GM10847 (cell line): ENCODE data around the gene ACADVL.

ENCODE experiments used
- POLR2A ChIP-seq: IDR thresholded peaks from 2 replicates; pipeline ENCODE4 v1.6.1; 2011; ENCODE audit not compliant: insufficient read length; ENCODE audit errors: extremely low read depth

Gene ACADVL

DNA sequence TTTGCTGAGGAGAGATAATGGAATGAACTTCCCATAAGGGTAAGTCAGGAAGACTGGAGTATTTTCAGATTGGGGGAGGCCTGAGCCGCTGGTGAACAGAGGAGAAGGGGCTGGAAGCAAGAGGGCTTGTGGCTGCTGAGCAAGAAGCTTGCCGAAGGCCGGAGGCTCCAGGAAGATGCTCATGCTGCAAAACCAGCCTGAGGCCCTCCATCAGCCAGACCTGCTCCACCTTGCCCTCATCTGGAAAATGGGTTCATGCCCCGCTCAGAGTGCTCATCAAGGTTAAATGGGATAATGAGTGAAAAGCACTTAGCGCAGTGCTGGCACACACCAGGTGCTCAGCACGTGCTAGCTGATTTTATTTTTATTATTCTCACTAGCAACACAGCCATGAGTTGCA lies 35.1 kb upstream of the ACADVL start:
- TF ChIP-seq POLR2A: no peak

DNA sequence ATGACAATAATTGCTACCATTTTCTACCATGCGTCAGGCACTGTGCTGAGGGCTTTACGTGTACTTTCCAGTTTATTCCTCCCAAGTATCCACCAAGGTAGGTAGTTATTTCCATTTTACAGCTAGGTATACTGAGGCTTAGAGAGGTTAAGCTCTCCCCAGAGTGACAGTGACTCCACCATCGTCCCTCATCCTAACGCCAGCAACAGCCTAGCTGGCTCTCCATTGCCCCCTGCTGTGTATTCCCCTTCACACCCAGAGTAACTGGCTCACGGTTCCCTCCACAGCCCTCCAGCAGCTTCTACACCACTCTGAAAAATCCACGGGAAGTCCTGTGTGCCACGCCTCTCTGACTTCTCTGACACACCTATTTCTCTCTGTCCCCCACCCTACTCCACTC lies 33.5 kb upstream of the ACADVL start:
- TF ChIP-seq POLR2A: no peak

DNA sequence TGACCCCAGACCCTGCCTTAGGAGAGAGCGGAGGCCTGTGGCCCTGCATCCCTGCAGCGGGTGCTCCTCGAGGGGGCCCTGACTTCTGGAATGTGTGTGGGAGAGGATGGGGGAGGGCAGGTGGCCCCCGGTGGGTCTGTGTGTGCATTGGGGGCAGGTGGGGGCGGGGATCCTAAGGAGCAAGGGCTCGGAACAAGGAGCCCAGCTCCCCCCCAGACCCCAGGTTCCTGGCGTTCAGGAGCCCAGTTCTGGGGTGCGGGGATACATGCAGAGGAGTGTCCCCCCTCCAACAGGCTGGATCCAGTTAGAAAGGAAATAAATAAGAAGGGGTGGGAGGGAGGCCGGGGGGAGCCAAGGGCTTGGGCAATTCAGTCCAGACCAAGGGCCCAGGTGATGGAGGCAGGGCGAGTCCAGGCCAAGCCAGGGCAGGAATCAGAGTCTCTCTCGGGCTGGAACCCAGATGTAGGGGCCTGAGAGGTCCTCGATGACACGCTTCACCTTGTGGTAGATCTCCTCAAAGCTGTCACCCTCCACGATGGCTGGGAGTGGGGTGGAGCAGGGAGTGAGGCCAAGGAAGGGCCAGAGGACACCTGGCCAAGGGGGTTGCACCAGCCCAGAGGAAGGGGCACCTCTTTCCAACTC lies 29.3 kb upstream of the ACADVL start:
- no peak for TF ChIP-seq POLR2A

DNA sequence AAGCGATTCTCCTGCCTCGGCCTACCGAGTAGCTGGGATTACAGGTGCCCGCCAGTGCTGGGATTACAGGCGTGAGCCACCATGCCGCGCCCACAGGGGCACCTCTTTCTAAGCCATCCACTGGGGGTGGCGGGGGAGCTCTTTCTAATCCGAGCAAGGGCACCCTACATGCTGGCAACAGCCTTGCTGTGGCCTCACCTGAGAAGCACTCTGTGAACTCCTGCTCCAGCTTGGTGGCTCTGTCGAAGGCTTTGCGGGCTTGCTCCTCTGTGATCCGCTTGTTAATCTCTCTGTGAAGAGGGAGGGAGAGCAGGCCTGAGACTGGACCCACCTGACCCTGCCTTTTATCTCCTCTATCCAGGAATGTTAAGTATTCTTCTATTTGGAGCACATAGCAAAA lies 28.7 kb upstream of the ACADVL start:
- no peak for TF ChIP-seq POLR2A

DNA sequence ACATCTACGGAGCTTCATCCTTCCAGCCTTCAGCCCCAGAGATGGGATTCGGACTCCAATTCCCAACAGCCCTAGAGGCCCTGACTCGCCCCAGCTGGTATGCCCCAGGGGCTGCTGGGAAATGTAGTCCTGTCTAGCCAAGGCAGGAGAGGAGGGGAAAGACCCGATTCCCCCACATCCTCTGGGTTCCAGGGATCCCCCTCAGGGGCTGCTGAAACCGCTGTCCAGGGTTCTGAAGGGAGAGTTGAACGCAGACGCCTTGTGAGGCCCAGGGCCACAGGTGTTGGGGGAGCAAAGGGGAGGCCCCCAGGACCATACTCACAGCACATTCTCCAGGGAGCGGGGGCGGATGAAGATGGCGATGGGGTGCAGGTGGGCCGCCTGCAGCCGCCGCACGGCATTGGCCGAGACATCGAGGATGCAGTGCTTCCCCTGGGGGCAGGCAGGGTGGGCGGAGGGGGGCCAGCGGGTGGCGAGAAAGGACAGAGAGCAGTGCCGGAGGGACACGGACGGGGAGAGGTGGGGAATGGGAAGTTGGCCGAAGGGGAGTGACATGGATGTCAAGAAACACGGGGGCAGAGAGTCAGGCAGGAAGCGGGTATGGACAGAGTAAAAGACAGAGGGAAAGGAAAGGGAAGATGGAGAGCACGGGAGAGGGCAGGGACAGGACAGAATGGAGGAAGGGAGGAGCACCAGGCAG lies 28.0 kb upstream of the ACADVL start:
- TF ChIP-seq POLR2A: no peak

DNA sequence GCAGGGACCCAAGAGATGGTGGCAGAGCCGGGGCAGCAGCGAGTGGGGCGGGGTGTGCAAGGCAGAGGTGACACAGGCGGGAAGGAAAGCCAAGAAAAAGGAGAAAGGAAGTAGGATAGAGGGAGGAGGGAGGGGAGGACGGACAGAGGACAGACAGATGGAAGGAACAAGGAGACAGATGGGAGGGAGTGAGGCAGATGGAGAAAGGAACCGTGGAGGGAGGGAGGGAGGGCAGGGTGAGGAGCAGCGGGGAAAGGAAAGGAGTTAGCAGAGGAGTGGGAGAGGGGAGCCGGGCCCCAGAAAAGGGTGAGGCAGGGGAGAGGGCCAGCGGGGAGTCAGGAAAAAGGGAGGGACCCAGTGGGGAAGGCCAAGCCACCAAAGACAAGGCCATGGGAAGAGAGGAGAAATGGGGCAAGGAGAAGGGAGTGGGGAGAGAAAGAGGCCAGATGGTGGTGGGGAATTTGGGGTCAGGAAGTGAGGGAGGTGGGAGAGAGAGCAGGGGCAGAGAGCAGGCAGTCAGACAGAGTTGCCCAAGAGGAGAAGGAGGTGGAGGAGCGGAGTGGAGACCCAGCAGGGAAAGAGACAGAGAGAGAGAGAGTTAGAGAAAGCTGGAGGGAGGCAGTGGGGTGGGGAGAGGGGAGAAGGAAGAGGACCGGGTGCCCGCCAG lies 27.3 kb upstream of the ACADVL start:
- no peak for TF ChIP-seq POLR2A

DNA sequence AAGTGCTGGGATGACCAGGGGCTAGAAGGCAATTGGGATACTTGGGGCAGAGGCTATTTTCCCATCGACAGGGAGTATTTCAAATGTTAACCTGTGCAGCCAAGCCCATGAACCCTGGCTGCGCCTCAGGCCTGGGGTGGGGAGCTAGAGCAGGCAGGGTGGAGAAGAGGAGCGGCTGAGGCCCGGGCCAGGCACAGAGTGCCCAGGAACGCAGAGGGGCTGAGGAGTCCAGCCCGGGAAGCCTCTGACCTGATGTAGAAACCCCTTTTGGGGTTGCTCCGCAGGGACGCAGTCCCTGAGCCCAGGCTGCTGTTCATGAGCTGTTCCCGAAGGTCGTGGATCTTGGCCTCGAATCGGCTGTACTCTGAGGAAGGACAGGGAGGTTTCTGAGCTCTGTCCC lies 23.8 kb upstream of the ACADVL start:
- no peak for TF ChIP-seq POLR2A

DNA sequence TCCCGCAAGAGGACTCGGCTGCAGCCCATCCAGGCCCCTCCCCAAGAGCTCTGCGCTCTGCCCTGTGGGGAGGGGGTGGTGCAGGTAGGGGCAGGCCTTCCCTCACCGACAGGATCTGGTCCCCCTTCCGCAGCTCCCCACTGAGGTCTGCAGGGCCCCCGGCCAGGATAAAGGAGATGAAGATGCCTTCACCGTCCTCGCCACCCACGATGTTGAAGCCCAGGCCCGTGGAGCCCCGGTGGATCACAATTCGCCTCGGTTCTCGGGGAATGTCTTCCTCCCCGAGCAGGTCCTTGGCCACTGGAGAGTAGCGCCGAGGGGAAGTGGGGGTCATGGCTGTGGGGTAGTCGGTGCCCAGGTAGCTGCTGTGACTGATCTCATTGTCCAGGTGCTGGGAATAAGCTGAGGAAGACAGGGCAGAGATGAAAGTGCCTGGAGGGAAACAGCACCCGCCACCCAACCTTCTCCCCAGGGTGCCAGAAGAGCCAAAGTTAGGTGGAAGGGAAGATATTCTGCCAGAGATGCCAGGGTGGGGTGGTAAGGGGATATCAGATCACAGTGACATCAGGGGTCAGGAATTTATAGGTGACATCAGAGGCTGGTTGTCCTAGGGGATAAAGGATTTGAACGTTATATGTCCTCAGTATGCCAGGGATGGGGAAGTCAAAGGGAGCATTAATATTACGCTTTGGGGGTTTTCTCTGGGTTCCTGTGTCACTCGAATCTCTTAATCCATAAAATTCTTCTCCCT lies 22.9 kb upstream of the ACADVL start:
- no peak for TF ChIP-seq POLR2A

DNA sequence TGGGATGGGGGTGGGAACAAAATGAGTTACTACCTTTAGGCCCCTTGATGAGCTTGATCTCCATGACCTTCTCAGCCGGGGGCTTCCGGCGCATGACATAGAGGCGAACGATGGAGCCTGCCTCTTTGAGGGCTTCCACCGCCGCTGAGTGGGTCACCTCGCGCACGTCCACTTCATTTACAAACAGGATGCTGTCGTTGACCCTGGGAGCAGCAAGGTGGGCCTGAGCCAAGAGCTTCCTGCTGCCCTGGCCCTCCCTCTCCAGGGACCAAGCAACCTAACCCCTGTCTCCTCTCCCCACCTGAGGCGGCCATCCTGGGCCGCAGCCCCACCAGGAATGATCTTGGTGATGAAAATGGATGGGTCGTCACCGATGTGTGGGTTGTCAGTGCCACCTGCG lies 16.3 kb upstream of the ACADVL start:
- TF ChIP-seq POLR2A: no peak

DNA sequence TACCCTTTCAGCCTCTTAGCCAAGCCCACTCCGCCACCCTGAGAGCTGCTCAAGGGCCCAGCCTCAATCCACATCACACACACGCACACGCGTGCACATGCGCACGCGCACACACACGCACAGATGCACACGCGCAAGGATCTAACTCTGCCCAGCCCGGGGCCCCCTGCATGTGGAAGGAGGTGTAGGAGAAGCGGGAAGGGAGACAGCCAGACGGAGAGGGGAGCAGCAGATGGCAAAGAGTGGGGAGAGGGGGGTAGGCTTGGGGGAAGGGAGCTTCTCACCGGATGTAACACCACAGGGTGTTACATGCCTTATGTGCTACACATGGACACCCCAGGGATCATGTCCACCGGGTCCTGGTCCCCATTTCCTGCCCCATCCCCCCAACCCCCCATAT lies 15.4 kb upstream of the ACADVL start:
- TF ChIP-seq POLR2A: no peak

DNA sequence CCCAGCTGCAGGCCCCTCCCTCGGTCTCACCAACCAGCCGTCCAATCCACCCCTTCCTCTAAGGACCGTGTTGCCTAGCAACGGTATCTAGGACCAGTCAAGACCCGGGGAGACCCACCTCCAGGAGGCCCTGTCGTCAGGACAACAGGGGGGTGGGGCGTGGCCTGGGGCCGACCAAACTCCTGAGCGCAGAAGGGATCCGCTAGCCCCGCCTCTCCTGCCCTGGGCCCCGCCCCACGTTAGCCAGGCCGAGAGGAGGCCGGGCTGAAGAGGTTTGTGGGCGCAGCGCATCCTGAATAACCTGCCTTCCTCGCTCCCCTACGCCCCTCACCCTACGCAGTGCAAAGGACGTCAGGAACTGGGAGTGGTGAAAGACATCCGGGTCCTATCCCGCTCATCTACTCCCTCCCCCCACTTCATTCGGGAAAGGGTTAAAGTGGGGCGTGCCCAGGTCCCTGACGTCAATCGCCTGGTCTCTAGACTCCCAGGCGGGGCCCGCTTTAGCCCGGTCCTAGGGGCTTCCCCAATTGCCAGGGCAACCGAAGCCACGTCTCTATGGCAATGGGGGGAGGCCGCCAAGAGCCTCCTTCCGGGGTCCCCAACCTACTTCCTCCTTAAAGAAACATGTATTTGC lies 14.8 kb upstream of the ACADVL start:
- TF ChIP-seq POLR2A: no peak

DNA sequence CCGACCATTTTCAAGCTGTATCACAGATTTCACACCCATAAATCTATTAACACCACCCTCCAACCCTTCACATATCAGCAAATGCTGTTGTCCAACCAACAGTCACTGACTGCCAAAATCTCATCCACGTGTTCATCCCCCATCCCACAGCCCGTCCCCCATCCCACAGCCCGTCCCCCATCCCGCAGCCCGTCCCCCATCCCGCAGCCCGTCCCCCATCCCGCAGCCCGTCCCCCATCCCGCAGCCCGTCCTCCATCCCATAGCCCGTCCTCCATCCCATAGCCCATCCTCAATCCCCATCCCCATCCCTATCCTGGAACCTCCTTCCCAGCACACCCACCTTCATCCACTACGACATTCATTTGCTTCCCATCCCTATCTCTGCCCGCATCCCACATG lies 14.2 kb upstream of the ACADVL start:
- no peak for TF ChIP-seq POLR2A

DNA sequence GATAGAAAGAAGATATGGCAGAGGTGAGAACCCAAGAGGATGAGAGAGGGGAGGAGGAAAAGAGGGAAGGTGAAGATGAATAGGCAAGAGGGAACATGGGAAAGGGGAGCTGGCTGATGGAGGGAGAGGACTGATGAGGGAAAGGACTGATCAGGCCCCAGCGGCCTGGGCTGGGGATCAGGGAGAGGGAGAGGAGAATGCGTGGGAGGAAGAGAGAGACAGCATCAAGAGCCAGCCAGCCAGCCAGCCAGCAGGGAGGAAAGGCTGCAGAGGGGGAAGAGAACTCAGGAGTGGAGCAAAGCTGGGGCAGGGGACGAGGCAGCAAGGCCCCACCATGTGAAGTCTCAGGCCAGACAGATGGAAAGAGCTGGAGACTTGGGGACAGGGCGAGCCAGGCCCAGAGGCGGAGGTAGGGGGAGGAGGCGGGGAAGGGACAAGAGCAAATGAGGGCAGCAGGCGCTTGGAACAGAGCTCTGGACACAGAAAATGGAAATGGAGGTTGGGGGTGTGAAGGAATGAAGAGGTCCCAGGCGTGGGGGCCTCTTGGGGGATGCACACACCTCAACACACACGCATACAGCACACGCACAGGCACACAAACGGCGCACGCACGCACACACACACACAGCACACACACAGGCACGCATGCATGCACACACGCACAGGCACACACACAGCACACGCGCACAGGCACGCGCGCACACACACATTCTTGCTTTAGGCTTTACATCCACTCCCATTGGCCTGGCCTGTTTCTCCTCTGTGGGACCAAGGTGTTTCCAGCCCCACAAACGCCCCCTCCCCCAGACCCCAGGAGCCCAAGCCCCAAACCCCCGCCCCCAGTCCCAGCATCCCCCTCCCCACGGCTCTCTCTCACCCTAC lies 12.4 kb upstream of the ACADVL start:
- no peak for TF ChIP-seq POLR2A

DNA sequence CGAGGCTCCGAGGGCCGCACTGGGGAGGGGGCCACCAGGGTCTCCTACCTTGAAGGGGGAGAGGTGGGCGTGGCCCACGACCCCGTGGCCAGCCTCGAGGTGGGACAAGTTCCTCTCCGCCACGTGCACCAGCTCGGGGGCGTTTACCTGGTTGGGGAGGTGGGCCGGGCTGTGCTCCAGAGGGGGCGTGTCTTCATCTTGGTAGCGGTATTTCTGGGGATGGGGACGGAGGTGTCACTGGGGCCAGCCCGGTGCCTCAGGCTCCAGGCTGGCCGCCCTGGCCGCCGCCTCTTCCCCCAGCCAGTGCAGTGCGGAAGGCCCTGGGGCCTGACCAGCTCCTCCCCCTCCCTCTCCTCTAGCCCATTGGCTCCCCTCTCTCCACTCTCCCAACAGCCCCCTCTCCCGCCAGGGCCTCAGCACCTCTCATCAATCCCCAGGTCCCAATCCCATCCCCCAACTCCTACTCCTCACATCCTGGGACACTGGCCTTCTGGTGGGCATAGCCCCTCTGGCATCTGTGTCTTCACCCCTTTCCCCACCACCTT lies 11.6 kb upstream of the ACADVL start:
- no peak for TF ChIP-seq POLR2A
